GM12878 (cell line): ENCODE data around the gene JAKMIP1. TPM values are rescaled to one million over a fixed set of nuclear protein-coding genes. Genes with fewer than 3 reads are reported as not detected.

Source experiments
- CBX3 ChIP-seq: fragments of 200-600 bp; sonication (generic); IDR thresholded peaks from 2 replicates; pipeline ENCODE4 v1.6.1; 2016; ENCODE audit warnings: low read depth, borderline replicate concordance
- PAX8 ChIP-seq: fragments of 450-650 bp; IDR thresholded peaks from 2 replicates; pipeline ENCODE4 v1.6.1; 2017; ENCODE audit warnings: mild to moderate bottlenecking, moderate library complexity
- SRF ChIP-seq, 2 experiments: IDR thresholded peaks; 2 replicates each; pipeline ENCODE4 v1.6.1; 2011; ENCODE audit warnings: low read depth in 2 of 2, low read length in 2 of 2, mild to moderate bottlenecking in 1 of 2, moderate library complexity in 1 of 2
- USF1 ChIP-seq: IDR thresholded peaks from 2 replicates; pipeline ENCODE4 v1.6.1; 2011; ENCODE audit warnings: borderline replicate concordance, low read depth, mild to moderate bottlenecking, moderate library complexity, mixed read lengths, low read length; ENCODE audit not compliant: insufficient read depth; ENCODE audit errors: extremely low read length
- ZBTB11 ChIP-seq: fragments of 450-650 bp; formaldehyde crosslinking; IDR thresholded peaks from 2 replicates; pipeline ENCODE4 v1.5.0; 2022; ENCODE audit warnings: mild to moderate bottlenecking, missing genetic modification characterization
- ZBTB4 ChIP-seq: fragments of 450-650 bp; formaldehyde crosslinking; IDR thresholded peaks from 2 replicates; pipeline ENCODE4 v1.4.0; 2022; ENCODE audit warnings: mild to moderate bottlenecking, moderate library complexity
- polyA plus RNA-seq, 11 experiments: library from polyadenylated mRNA; depleted of rRNA in 4 of 11; unstranded in 6 of 11; stranded (reverse) in 5 of 11; fragments of >200 nt; fragmentation: Nextera tagmentation in 4 of 11; fragmentation: Illumina TruSeq in 1 of 11; extraction: Ambion mirVana in 4 of 11; extraction: Trizol in 1 of 11; gene quantifications; 1 replicate in 1 of 11; 2 replicates in 10 of 11; pipeline versions ENCODE4 v1.2.1 to v1.2.3, GENCODE V29; 2011 to 2016; ENCODE audit warnings: inconsistent platforms in 2 of 11, missing spikeins in 2 of 11, low read depth in 1 of 11
- total RNA-seq, 4 experiments: library from RNA; depleted of rRNA in 3 of 4; stranded (reverse); fragments of >200 nt in 3 of 4; fragmentation: Illumina TruSeq in 1 of 4; extraction: Trizol in 1 of 4; gene quantifications; 2 replicates each; pipeline versions ENCODE4 v1.2.1 to v1.2.3, GENCODE V29; 2013 to 2021

The JAKMIP1 gene
- total and polyA plus RNA-seq, 10 of the 15 experiments (the other 5 are each of a cell fraction or from before 2014, with no cell fraction given), result 0.52 to 16.7 (median 12.3) TPM

DNA sequence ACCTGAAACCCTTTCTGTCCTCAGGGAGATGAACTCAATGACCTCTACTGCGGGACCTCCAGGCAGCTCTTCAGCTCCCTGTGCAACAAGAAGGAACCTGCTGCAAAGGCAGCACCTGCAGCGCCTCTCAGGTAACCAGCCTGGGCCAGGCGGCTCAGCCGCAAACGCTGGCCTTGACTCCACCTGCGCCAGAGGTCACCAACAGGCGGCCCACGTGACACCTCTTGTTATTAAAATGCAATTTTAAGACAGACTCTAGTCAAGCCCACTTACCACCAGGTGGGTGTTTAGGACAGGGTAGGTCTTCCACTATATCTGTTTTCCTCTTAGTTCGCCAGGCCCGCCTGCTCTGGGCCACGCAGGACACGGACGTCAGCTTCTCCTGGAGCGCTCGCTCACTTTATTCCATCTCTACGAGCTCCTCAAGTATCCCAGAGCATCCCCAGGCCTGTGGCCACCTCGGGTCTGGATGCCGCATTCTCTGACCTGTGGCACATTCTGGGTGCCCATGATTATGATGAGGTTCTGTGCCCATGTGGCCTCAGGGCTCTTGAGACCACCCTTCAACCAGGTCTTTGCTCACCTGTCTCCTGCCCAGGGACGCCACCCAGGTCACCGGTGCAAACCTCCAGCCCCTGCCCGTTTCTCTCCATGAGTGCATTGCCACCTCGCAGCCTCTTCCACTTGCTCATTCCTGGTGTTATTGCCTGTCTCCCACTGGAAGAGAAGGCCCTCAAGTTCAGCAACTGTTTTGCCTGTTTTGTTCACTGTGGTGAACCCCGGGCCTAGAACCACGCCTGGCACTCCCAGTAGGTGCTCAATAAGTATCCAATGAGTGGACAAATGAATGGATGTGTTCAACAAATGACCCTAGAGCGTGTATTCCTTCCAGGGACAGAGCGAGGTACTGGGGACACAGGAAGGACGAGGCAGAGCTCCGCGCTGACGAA lies 32.8 kb upstream of the JAKMIP1 start (continued):
- no peak for TF ChIP-seq USF1
- no peak for TF ChIP-seq PAX8
- TF ChIP-seq ZBTB11, result no peak
- no peak for TF ChIP-seq SRF (IDR thresholded peaks at IDR 0.05; ENCODE audit: low read depth in 2 of 2, low read length in 2 of 2)
- TF ChIP-seq CBX3, result no peak
- TF ChIP-seq ZBTB4, result no peak
